ENCODE measurements around the gene PRR5.

PRR5 gene

GRCh38 chr22:44759430-44760310 is 57.7 kb downstream of the PRR5 start:
- no peak for DNase-seq

- DNase-seq: no peak
Observed at GRCh38 chr22:44760476-44760875, 58.5 kb downstream of the PRR5 start.

- DNase-seq: no peak
Observed at GRCh38 chr22:44761025-44761424, 59.0 kb downstream of the PRR5 start.

GRCh38 chr22:44764373-44764772 is 62.4 kb downstream of the PRR5 start:
- DNase-seq: no peak

GRCh38 chr22:44764974-44765373 is 63.0 kb downstream of the PRR5 start:
- DNase-seq: no peak

- no peak for DNase-seq
Observed at GRCh38 chr22:44765571-44766285, 63.7 kb downstream of the PRR5 start.

- DNase-seq: no peak
Observed at GRCh38 chr22:44773082-44773481, 71.1 kb downstream of the PRR5 start.

- no peak for DNase-seq
Observed at GRCh38 chr22:44775862-44776261, 73.9 kb downstream of the PRR5 start.

- no peak for DNase-seq
Observed at GRCh38 chr22:44776605-44777363, 74.8 kb downstream of the PRR5 start.

GRCh38 chr22:44777364-44777755 is 75.4 kb downstream of the PRR5 start:
- DNase-seq: no peak

GRCh38 chr22:44780876-44781449 is 79.0 kb downstream of the PRR5 start:
- DNase-seq: no peak

- no peak for DNase-seq
Observed at GRCh38 chr22:44782363-44782963, 80.5 kb downstream of the PRR5 start.

- DNase-seq: no peak
Observed at GRCh38 chr22:44783091-44783490, 81.1 kb downstream of the PRR5 start.

GRCh38 chr22:44783581-44783980 is 81.6 kb downstream of the PRR5 start:
- DNase-seq: no peak

- DNase-seq: no peak
Observed at GRCh38 chr22:44786136-44786535, 84.1 kb downstream of the PRR5 start.

- DNase-seq: no peak
Observed at GRCh38 chr22:44786610-44787009, 84.6 kb downstream of the PRR5 start.

All from SW 1271 (cell line).